H1 (cell line): ENCODE results near the gene TBCE. TPM values are rescaled to one million over a fixed set of nuclear protein-coding genes. Genes with fewer than 3 reads are reported as not detected.

Experiments used
- CTCF ChIA-PET: fragments of 300-600 bp; sonication (Branson Sonifier 250); formaldehyde crosslinking; loops from one replicate; lab custom pipeline; 2021; ENCODE audit not compliant: partially characterized antibody; lab: Charles Lee
- POLR2A ChIA-PET: fragments of 300-600 bp; sonication (Branson Sonifier 250); formaldehyde crosslinking; loops from one replicate; lab custom pipeline; 2021; ENCODE audit warnings: inconsistent platforms; ENCODE audit not compliant: partially characterized antibody; lab: Charles Lee
- DNase-seq, 2 experiments: peaks; one replicate each; pipeline versions ENCODE4 v3.0.0 to v3.0.0-alpha.2; 2010 to 2022; ENCODE audit warnings: low spot score in 2 of 2, low read depth in 1 of 2, mixed read lengths in 1 of 2
- FAIRE-seq: peaks from 2 replicates; lab custom pipeline; 2011; peaks lifted over from hg19 to GRCh38; lab: Jason Lieb, UNC
- H2AFZ ChIP-seq: 2 replicates; pipeline ENCODE4 v1.8.1; 2012; ENCODE audit warnings: low read length, inconsistent platforms
- H2AK5ac ChIP-seq: 2 replicates; pipeline ENCODE4 v1.6.1; 2013; ENCODE audit warnings: low read depth, low read length
- H2BK120ac ChIP-seq: replicated peaks from 2 replicates; pipeline ENCODE3; 2013; ENCODE audit warnings: low read depth, low read length, inconsistent platforms
- H2BK12ac ChIP-seq: 2 replicates; pipeline ENCODE4 v1.6.1; 2013; ENCODE audit warnings: low read depth, low read length
- H2BK15ac ChIP-seq: 2 replicates; pipeline ENCODE4 v1.6.1; 2013; ENCODE audit warnings: low read length
- H2BK20ac ChIP-seq: 2 replicates; pipeline ENCODE4 v1.6.1; 2013; ENCODE audit warnings: low read length
- H2BK5ac ChIP-seq: 2 replicates; pipeline ENCODE4 v1.6.1; 2013; ENCODE audit warnings: low read depth, low read length
- H3K14ac ChIP-seq: 2 replicates; pipeline ENCODE4 v1.6.1; 2013; ENCODE audit warnings: inconsistent platforms; ENCODE audit not compliant: insufficient read length
- H3K18ac ChIP-seq: 2 replicates; pipeline ENCODE4 v1.6.1; 2013; ENCODE audit warnings: low read length; ENCODE audit errors: extremely low read depth
- H3K23ac ChIP-seq: 2 replicates; pipeline ENCODE4 v1.6.1; 2013; ENCODE audit warnings: inconsistent platforms; ENCODE audit not compliant: insufficient read length
- H3K23me2 ChIP-seq: 2 replicates; pipeline ENCODE4 v1.6.1; 2013; ENCODE audit warnings: low read depth, low read length
- H3K27ac ChIP-seq: 2 replicates; pipeline ENCODE4 v1.6.1; 2011; ENCODE audit warnings: low read depth, low read length, inconsistent platforms
- H3K27me3 ChIP-seq, 4 experiments: replicated peaks in 1 of 4; 1 replicate in 1 of 4; 2 replicates in 3 of 4; pipeline versions ENCODE4 v1.6.1 to v1.8.1; 2011 to 2013; ENCODE audit warnings: low read length in 3 of 4, mild to moderate bottlenecking in 3 of 4, inconsistent platforms in 2 of 4, mixed read lengths in 2 of 4, moderate library complexity in 1 of 4; ENCODE audit not compliant: control insufficient read depth in 3 of 4, insufficient read depth in 3 of 4; ENCODE audit errors: extremely low read depth in 1 of 4
- H3K36me3 ChIP-seq, 4 experiments: 2 replicates each; pipeline versions ENCODE4 v1.6.1 to v1.8.1; 2011 to 2013; ENCODE audit warnings: mild to moderate bottlenecking in 4 of 4, low read length in 3 of 4, moderate library complexity in 2 of 4, control low read depth in 1 of 4, inconsistent platforms in 1 of 4; ENCODE audit not compliant: insufficient read depth in 4 of 4, control insufficient read depth in 2 of 4
- H3K4ac ChIP-seq: replicated peaks from 2 replicates; pipeline ENCODE3; 2013; ENCODE audit warnings: low read length, low read depth, mixed read lengths, inconsistent platforms; ENCODE audit not compliant: insufficient read length
- H3K4me1 ChIP-seq, 4 experiments: replicated peaks in 1 of 4; 1 replicate in 1 of 4; 2 replicates in 3 of 4; pipeline versions ENCODE4 v1.6.1 to v1.8.1; 2011 to 2013; ENCODE audit warnings: low read length in 3 of 4, inconsistent platforms in 2 of 4, mixed read lengths in 1 of 4; ENCODE audit not compliant: insufficient read depth in 4 of 4, control insufficient read depth in 3 of 4
- H3K4me2 ChIP-seq, 2 experiments: 2 replicates each; pipeline versions ENCODE4 v1.6.1 to v1.8.1; 2011 to 2013; ENCODE audit warnings: low read depth in 2 of 2, low read length in 2 of 2, control low read depth in 1 of 2, inconsistent platforms in 1 of 2, mild to moderate bottlenecking in 1 of 2; ENCODE audit not compliant: insufficient read depth in 1 of 2
- H3K4me3 ChIP-seq, 4 experiments: fragments of 200-600, 300-600 bp in 1 of 4; sonication (generic), shearing (Covaris generic), sonication (Bioruptor Twin) in 1 of 4; 2 replicates each; pipeline versions ENCODE4 v1.5.1 to v1.8.1; 2011 to 2016; ENCODE audit warnings: low read length in 4 of 4, low read depth in 3 of 4, control low read depth in 2 of 4, inconsistent platforms in 2 of 4, mild to moderate bottlenecking in 2 of 4, mixed read lengths in 1 of 4, moderate library complexity in 1 of 4; ENCODE audit not compliant: insufficient read depth in 2 of 4; ENCODE audit errors: extremely low read depth in 1 of 4
- H3K56ac ChIP-seq: replicated peaks from 2 replicates; pipeline ENCODE3; 2013; ENCODE audit warnings: low read depth, mild to moderate bottlenecking, mixed read lengths, low read length, inconsistent platforms; ENCODE audit not compliant: insufficient read length
- H3K79me1 ChIP-seq: 2 replicates; pipeline ENCODE4 v1.6.1; 2013; ENCODE audit warnings: low read depth, low read length, control low read depth
- H3K79me2 ChIP-seq, 2 experiments: 2 replicates each; pipeline versions ENCODE4 v1.6.1 to v1.8.1; 2012 to 2013; ENCODE audit warnings: low read length in 2 of 2, mild to moderate bottlenecking in 2 of 2, inconsistent platforms in 1 of 2; ENCODE audit not compliant: insufficient read depth in 2 of 2, control insufficient read depth in 1 of 2
- H3K9ac ChIP-seq, 4 experiments: replicated peaks in 1 of 4; 1 replicate in 1 of 4; 2 replicates in 3 of 4; pipeline versions ENCODE4 v1.6.1 to v1.8.1; 2011 to 2013; ENCODE audit warnings: low read depth in 3 of 4, low read length in 3 of 4, control low read depth in 2 of 4, mild to moderate bottlenecking in 2 of 4, moderate library complexity in 2 of 4, inconsistent platforms in 1 of 4; ENCODE audit errors: extremely low read depth in 1 of 4
- H3K9me3 ChIP-seq, 2 experiments: 2 replicates each; pipeline versions ENCODE4 v1.6.1 to v1.8.1; 2012 to 2013; ENCODE audit warnings: mild to moderate bottlenecking in 2 of 2, moderate library complexity in 2 of 2, control low read depth in 1 of 2, inconsistent platforms in 1 of 2, low read depth in 1 of 2, low read length in 1 of 2, mixed read lengths in 1 of 2; ENCODE audit not compliant: insufficient read depth in 2 of 2
- H4K20me1 ChIP-seq, 2 experiments: replicated peaks in 1 of 2; 2 replicates each; pipeline versions ENCODE3 to v1.8.1; 2011 to 2013; ENCODE audit warnings: inconsistent platforms in 2 of 2, low read length in 2 of 2, mild to moderate bottlenecking in 1 of 2; ENCODE audit not compliant: insufficient read depth in 2 of 2, control insufficient read depth in 1 of 2
- H4K5ac ChIP-seq: 2 replicates; pipeline ENCODE4 v1.6.1; 2013; ENCODE audit warnings: low read length, low read depth, mixed read lengths, inconsistent platforms; ENCODE audit not compliant: insufficient read length
- H4K8ac ChIP-seq: 2 replicates; pipeline ENCODE4 v1.8.0; 2013; ENCODE audit warnings: mild to moderate bottlenecking, moderate library complexity, low read length, inconsistent platforms; ENCODE audit not compliant: insufficient read depth; ENCODE audit errors: extremely low read depth
- H4K91ac ChIP-seq: replicated peaks from 2 replicates; pipeline ENCODE3; 2013; ENCODE audit warnings: low read length, mixed read lengths, inconsistent platforms; ENCODE audit not compliant: insufficient read length
- ASH2L ChIP-seq: fragments of 200-600, 300-600 bp; sonication (generic); IDR thresholded peaks from one replicate; pipeline ENCODE4 v1.7.1; 2017; ENCODE audit warnings: low read length
- CREB1 ChIP-seq: IDR thresholded peaks from 2 replicates; pipeline ENCODE4 v1.6.1; 2012; ENCODE audit warnings: inconsistent platforms
- CTBP2 ChIP-seq: IDR thresholded peaks from 2 replicates; pipeline ENCODE4 v1.7.0; 2011; ENCODE audit warnings: borderline replicate concordance, mild to moderate bottlenecking, moderate library complexity, mixed read lengths, low read length; ENCODE audit not compliant: insufficient read depth, insufficient read length
- EZH2 ChIP-seq: fragments of 200-600 bp; sonication (generic); IDR thresholded peaks from 2 replicates; pipeline ENCODE4 v1.7.1; 2012; ENCODE audit warnings: low read depth, mild to moderate bottlenecking, moderate library complexity, low read length, inconsistent platforms; ENCODE audit not compliant: severe bottlenecking
- HDAC6 ChIP-seq: IDR thresholded peaks from one replicate; pipeline ENCODE4 v1.7.1; 2012; ENCODE audit warnings: low read depth, mild to moderate bottlenecking, inconsistent platforms, low read length, moderate library complexity
- KDM4A ChIP-seq: IDR thresholded peaks from one replicate; pipeline ENCODE4 v1.7.1; 2012; ENCODE audit warnings: low read depth, mild to moderate bottlenecking, moderate library complexity, low read length, inconsistent platforms; ENCODE audit not compliant: severe bottlenecking
- POU5F1 ChIP-seq: IDR thresholded peaks from 2 replicates; pipeline ENCODE4 v1.6.1; 2011; ENCODE audit warnings: low read depth, mild to moderate bottlenecking, low read length, moderate library complexity
- SIRT6 ChIP-seq: IDR thresholded peaks from one replicate; pipeline ENCODE4 v1.7.1; 2012; ENCODE audit warnings: low read length, inconsistent platforms
- WGBS, 2 experiments: shearing (Covaris generic) in 1 of 2; methylation state at CpG; one replicate each; pipeline versions ENCODE4 v1.1.6 to v1.1.7; 2013 to 2015; ENCODE audit warnings: low lambda C conversion rate in 2 of 2, mixed read lengths in 2 of 2, inconsistent platforms in 1 of 2, low coverage in 1 of 2, missing lambda C conversion rate in 1 of 2; ENCODE audit not compliant: insufficient replicate concordance in 2 of 2, insufficient coverage in 1 of 2, insufficient read length in 1 of 2; ENCODE audit errors: extremely low coverage in 1 of 2, missing lambda C conversion rate in 1 of 2; 5-methylcytosine and 5-hydroxymethylcytosine counted together
- polyA plus RNA-seq, 7 experiments: library from polyadenylated mRNA; depleted of rRNA in 3 of 7; stranded (reverse) in 5 of 7; unstranded in 2 of 7; fragments of >200 nt in 5 of 7; fragments of 200-250 nt in 2 of 7; gene quantifications; 1 replicate in 5 of 7; 2 replicates in 1 of 7; 4 replicates in 1 of 7; pipeline versions ENCODE4 v1.2.1 to v1.2.3, GENCODE V29; 2011 to 2013; ENCODE audit warnings: missing spikeins in 2 of 7, mixed read lengths in 2 of 7
- total RNA-seq: library from RNA; stranded (reverse); fragmentation: NEBNext Ultra II Directional; extraction: Animal tissue kit (Norgen Biotek cat#: 25700); gene quantifications from 2 replicates; pipeline ENCODE4 v1.2.1, GENCODE V29; 2021
- TF ChIP-seq, protein P1 (sequence below): IDR thresholded peaks from 2 replicates; pipeline ENCODE4 v1.6.1; 2012; ENCODE audit warnings: low read length, inconsistent platforms
- TF ChIP-seq, protein P2 (sequence below): IDR thresholded peaks from 2 replicates; pipeline ENCODE4 v1.6.1; 2011; ENCODE audit warnings: low read length, improper control_type of control experiment

TBCE gene
- total and polyA plus RNA-seq, 2 of the 8 experiments (the other 6 are each of a cell fraction or from before 2014, with no cell fraction given) = 22.7 to 42.9 TPM

DNA sequence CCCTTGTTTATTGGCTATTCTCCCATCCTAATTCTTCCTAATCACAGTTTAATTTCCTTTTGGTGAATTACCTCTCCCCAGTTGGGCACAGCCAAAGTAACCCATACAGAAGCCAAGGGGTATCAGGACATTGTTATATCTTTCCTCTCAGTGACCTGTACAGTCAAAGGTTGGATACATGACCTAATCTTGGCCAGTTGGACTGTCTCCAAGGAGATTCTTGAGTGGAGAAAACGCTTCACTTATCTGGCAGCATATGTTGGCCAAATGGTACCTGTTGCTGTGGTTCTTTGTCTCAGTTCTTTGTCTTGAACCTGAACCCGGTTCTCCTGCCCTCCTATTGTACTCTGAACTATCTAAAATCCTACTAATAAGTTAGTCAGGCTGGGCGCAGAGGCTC is 15.3 kb upstream of the TBCE start:
- H3K9me3 ChIP-seq = no peaks in the 10 kb centered on the region
- no peaks in the 10 kb centered on the region for H4K20me1 ChIP-seq
- no peak overlapping the region for H4K91ac ChIP-seq
- H4K5ac ChIP-seq = no peak overlapping the region
- H3K79me1 ChIP-seq = no peaks in the 10 kb centered on the region; the same call in 1 of the 2 replicates
- TF ChIP-seq CREB1 = no peak
- TF ChIP-seq CTBP2 = no peak
- TF ChIP-seq POU5F1 = no peak
- TF ChIP-seq EZH2 = no peak
- TF ChIP-seq SIRT6 = no peak
- TF ChIP-seq, protein P1, sequence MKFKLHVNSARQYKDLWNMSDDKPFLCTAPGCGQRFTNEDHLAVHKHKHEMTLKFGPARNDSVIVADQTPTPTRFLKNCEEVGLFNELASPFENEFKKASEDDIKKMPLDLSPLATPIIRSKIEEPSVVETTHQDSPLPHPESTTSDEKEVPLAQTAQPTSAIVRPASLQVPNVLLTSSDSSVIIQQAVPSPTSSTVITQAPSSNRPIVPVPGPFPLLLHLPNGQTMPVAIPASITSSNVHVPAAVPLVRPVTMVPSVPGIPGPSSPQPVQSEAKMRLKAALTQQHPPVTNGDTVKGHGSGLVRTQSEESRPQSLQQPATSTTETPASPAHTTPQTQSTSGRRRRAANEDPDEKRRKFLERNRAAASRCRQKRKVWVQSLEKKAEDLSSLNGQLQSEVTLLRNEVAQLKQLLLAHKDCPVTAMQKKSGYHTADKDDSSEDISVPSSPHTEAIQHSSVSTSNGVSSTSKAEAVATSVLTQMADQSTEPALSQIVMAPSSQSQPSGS = no peak
- no peak for TF ChIP-seq KDM4A
- TF ChIP-seq ASH2L = no peak
- TF ChIP-seq, protein P2, sequence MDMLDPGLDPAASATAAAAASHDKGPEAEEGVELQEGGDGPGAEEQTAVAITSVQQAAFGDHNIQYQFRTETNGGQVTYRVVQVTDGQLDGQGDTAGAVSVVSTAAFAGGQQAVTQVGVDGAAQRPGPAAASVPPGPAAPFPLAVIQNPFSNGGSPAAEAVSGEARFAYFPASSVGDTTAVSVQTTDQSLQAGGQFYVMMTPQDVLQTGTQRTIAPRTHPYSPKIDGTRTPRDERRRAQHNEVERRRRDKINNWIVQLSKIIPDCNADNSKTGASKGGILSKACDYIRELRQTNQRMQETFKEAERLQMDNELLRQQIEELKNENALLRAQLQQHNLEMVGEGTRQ = no peak
- no peak for TF ChIP-seq HDAC6
- TF ChIP-seq, all 59 proteins: peak for 0
- FAIRE-seq (no peak), DNase-seq (no peak)
- no peak overlapping the region for H3K14ac ChIP-seq
- no peak overlapping the region for H3K23ac ChIP-seq
- H4K8ac ChIP-seq = no peak overlapping the region
- POLR2A ChIA-PET = interaction anchor here (1.3 kb wide), 1 partner anchor 23 kb away, joined by 4 read pairs; the partner anchor contains the start of gene GGPS1
- H3K56ac ChIP-seq = no peak overlapping the region
- H2BK15ac ChIP-seq = no peak overlapping the region
- no peak overlapping the region for H2AFZ ChIP-seq
- H3K27ac ChIP-seq = no peak overlapping the region
- no peak overlapping the region for H2BK5ac ChIP-seq
- H3K9ac ChIP-seq = no peak overlapping the region
- no peak overlapping the region for H3K18ac ChIP-seq
- no peaks in the 10 kb centered on the region for H3K79me2 ChIP-seq
- no peaks in the 10 kb centered on the region for H3K27me3 ChIP-seq
- H3K23me2 ChIP-seq = no peaks in the 10 kb centered on the region; the same call in 1 of the 2 replicates
- no peak overlapping the region for H3K4ac ChIP-seq
- H3K4me3 ChIP-seq = no peak overlapping the region
- H2BK20ac ChIP-seq = no peak overlapping the region
- no peak overlapping the region for H3K4me2 ChIP-seq
- no peak overlapping the region for H2BK120ac ChIP-seq
- no peaks in the 10 kb centered on the region for H3K4me1 ChIP-seq
- no peaks in the 10 kb centered on the region for H3K36me3 ChIP-seq
- H2AK5ac ChIP-seq = no peak overlapping the region
- no peak overlapping the region for H2BK12ac ChIP-seq
- CTCF ChIA-PET = no interaction called here
- 91% methylated on average over 3 of the region's 3 CpGs; no CpG with 5 or more reads in 1 of the 2 experiments for WGBS, 2 experiments
